HepG2 (cell line): ENCODE data around the gene LEAP2. TPM values are rescaled to one million over a fixed set of nuclear protein-coding genes. Genes with fewer than 3 reads are reported as not detected.

Source experiments
- ATAC-seq: fragments of 200-7000 bp; cut with Tn5 transposase; 3 replicates; pipeline ENCODE4 v1.9.1; 2020; ENCODE audit warnings: mild to moderate bottlenecking, moderate library complexity
- BruUV-seq: library from RNA; stranded (reverse); fragments of 400-500 nt; replicated peaks from 2 replicates; lab custom pipeline; 2021; lab: Mats Ljungman, UMichigan
- CTCF ChIA-PET: fragments of 300-600 bp; formaldehyde crosslinking; extraction: SDS; loops from one replicate; lab custom pipeline; 2021; ENCODE audit warnings: low total read pairs, inconsistent platforms, low intra/inter-chr PET ratio; lab: Yijun Ruan, JAX
- POLR2A ChIA-PET: fragments of 350-600 bp; sonication (Branson Sonifier 250); formaldehyde crosslinking; loops from one replicate; lab custom pipeline; 2020; ENCODE audit warnings: antibody characterized with exemption, inconsistent platforms; lab: Yijun Ruan, JAX
- DNase-seq: peaks from one replicate; pipeline ENCODE4 v3.0.0-alpha.2; 2015; ENCODE audit warnings: low spot score
- FAIRE-seq: peaks from 3 replicates; lab custom pipeline; 2011; peaks lifted over from hg19 to GRCh38; lab: Jason Lieb, UNC
- H2AFZ ChIP-seq: one replicate; pipeline ENCODE4 v1.6.1; 2011; ENCODE audit warnings: low read length, inconsistent platforms
- H3K27ac ChIP-seq: fragments of 300-600 bp; 3 replicates; pipeline ENCODE4 v1.8.0; 2011; ENCODE audit warnings: mixed run types, mild to moderate bottlenecking, mixed read lengths, low read length, inconsistent platforms; ENCODE audit not compliant: insufficient read depth; ENCODE audit errors: extremely low read length
- H3K27me3 ChIP-seq, 2 experiments: fragments of 200-600 bp in 1 of 2; 2 replicates in 1 of 2; 3 replicates in 1 of 2; pipeline versions ENCODE4 v1.6.0 to v1.8.0; 2011; ENCODE audit warnings: low read length in 2 of 2, mild to moderate bottlenecking in 2 of 2, moderate library complexity in 2 of 2, inconsistent platforms in 1 of 2; ENCODE audit not compliant: insufficient read depth in 2 of 2, control insufficient read depth in 1 of 2
- H3K36me3 ChIP-seq, 2 experiments: fragments of 200-600 bp in 1 of 2; replicated peaks in 1 of 2; 2 replicates in 1 of 2; 3 replicates in 1 of 2; pipeline versions ENCODE4 v1.5.1 to v1.8.0; 2011; ENCODE audit warnings: low read length in 2 of 2, inconsistent platforms in 1 of 2; ENCODE audit not compliant: insufficient read depth in 2 of 2, control insufficient read depth in 1 of 2
- H3K4me1 ChIP-seq: 2 replicates; pipeline ENCODE4 v1.5.1; 2012; ENCODE audit warnings: low read length, inconsistent platforms; ENCODE audit not compliant: insufficient read depth
- H3K4me2 ChIP-seq: 2 replicates; pipeline ENCODE4 v1.6.0; 2011; ENCODE audit warnings: low read depth, low read length, inconsistent platforms
- H3K4me3 ChIP-seq, 3 experiments: fragments of 200-600 bp in 1 of 3; sonication (generic), shearing (Covaris generic) in 1 of 3; replicated peaks in 1 of 3; 2 replicates each; pipeline ENCODE4 v1.5.1; 2011 to 2016; ENCODE audit warnings: low read length in 3 of 3, inconsistent platforms in 2 of 3, low read depth in 2 of 3, mild to moderate bottlenecking in 2 of 3, control low read depth in 1 of 3, mixed read lengths in 1 of 3; ENCODE audit not compliant: insufficient read depth in 1 of 3
- H3K79me2 ChIP-seq: one replicate; pipeline ENCODE4 v1.6.1; 2011; ENCODE audit warnings: low read length, inconsistent platforms; ENCODE audit not compliant: insufficient read depth
- H3K9ac ChIP-seq: 2 replicates; pipeline ENCODE4 v1.6.0; 2011; ENCODE audit warnings: mild to moderate bottlenecking, low read depth, low read length, inconsistent platforms; ENCODE audit not compliant: insufficient read depth
- H3K9me3 ChIP-seq: 2 replicates; pipeline ENCODE4 v1.5.1; 2012; ENCODE audit warnings: mild to moderate bottlenecking, low read length
- H4K20me1 ChIP-seq: 2 replicates; pipeline ENCODE4 v1.6.0; 2011; ENCODE audit warnings: inconsistent platforms, mild to moderate bottlenecking, low read length, moderate library complexity; ENCODE audit not compliant: insufficient read depth
- AHR ChIP-seq: IDR thresholded peaks from 2 replicates; pipeline ENCODE4 v1.6.1; 2018; ENCODE audit warnings: missing genetic modification reagents, missing compliant biosample characterization
- ARID2 ChIP-seq: sonication (generic); formaldehyde crosslinking; IDR thresholded peaks from 2 replicates; pipeline ENCODE4 v1.8.1; 2022; ENCODE audit warnings: mild to moderate bottlenecking, missing genetic modification reagents, borderline replicate concordance
- ATF7 ChIP-seq, 2 experiments: fragments of 450-650 bp in 1 of 2; sonication (generic) in 1 of 2; formaldehyde crosslinking in 1 of 2; IDR thresholded peaks; 2 replicates each; pipeline versions ENCODE4 v1.4.0 to v1.6.1; 2016 to 2020; ENCODE audit warnings: antibody characterized with exemption in 1 of 2, mild to moderate bottlenecking in 1 of 2, missing genetic modification reagents in 1 of 2
- HNRNPLL ChIP-seq: fragments of 200-400 bp; formaldehyde crosslinking; IDR thresholded peaks from 2 replicates; pipeline ENCODE4 v1.6.1; 2017; ENCODE audit warnings: mild to moderate bottlenecking, low read depth, low read length; ENCODE audit not compliant: poor library complexity, severe bottlenecking
- ISX ChIP-seq: sonication (generic); formaldehyde crosslinking; conservative IDR thresholded peaks from 2 replicates; pipeline ENCODE4 v1.5.0; 2020; ENCODE audit warnings: missing genetic modification reagents
- SIN3A ChIP-seq: IDR thresholded peaks from 2 replicates; pipeline ENCODE4 v1.6.1; 2011; ENCODE audit warnings: low read depth, mild to moderate bottlenecking, control low read depth, low read length, borderline replicate concordance
- SMAD3 ChIP-seq: sonication (generic); formaldehyde crosslinking; IDR thresholded peaks from 2 replicates; pipeline ENCODE4 v1.4.0; 2020; ENCODE audit warnings: missing genetic modification reagents
- SP4 ChIP-seq: sonication (generic); formaldehyde crosslinking; IDR thresholded peaks from 2 replicates; pipeline ENCODE4 v1.8.1; 2023; ENCODE audit warnings: mild to moderate bottlenecking, missing genetic modification reagents
- TRAFD1 ChIP-seq: sonication (generic); formaldehyde crosslinking; IDR thresholded peaks from 2 replicates; pipeline ENCODE4 v1.5.1; 2020; ENCODE audit warnings: missing genetic modification reagents, mild to moderate bottlenecking, borderline replicate concordance
- TSC22D2 ChIP-seq: sonication (generic); formaldehyde crosslinking; IDR thresholded peaks from 2 replicates; pipeline ENCODE4 v1.5.1; 2020; ENCODE audit warnings: missing genetic modification reagents, mild to moderate bottlenecking, borderline replicate concordance
- ZBTB1 ChIP-seq: sonication (generic); formaldehyde crosslinking; IDR thresholded peaks from 2 replicates; pipeline ENCODE4 v1.4.0; 2020; ENCODE audit warnings: missing genetic modification reagents, borderline replicate concordance
- ZFP36L1 ChIP-seq: sonication (generic); formaldehyde crosslinking; IDR thresholded peaks from 2 replicates; pipeline ENCODE4 v1.8.0; 2022; ENCODE audit warnings: mild to moderate bottlenecking, missing genetic modification reagents, moderate library complexity
- ZNF253 ChIP-seq: sonication (generic); formaldehyde crosslinking; IDR thresholded peaks from 2 replicates; pipeline ENCODE4 v1.8.0; 2022; ENCODE audit warnings: mild to moderate bottlenecking, missing genetic modification reagents, borderline replicate concordance
- ZNF274 ChIP-seq: sonication (generic); formaldehyde crosslinking; IDR thresholded peaks from 2 replicates; pipeline ENCODE4 v1.5.1; 2020; ENCODE audit warnings: mild to moderate bottlenecking, missing genetic modification reagents
- ZNF790 ChIP-seq: sonication (generic); formaldehyde crosslinking; IDR thresholded peaks from 2 replicates; pipeline ENCODE4 v1.8.0; 2022; ENCODE audit warnings: missing genetic modification reagents, mild to moderate bottlenecking, borderline replicate concordance
- WGBS: methylation state at CpG from one replicate; pipeline ENCODE4 v1.1.6; 2017; ENCODE audit warnings: low lambda C conversion rate; 5-methylcytosine and 5-hydroxymethylcytosine counted together
- in situ Hi-C: cut with HindIII; loops from 2 replicates; pipeline ENCODE4 v1.10.0; 2017; ENCODE audit warnings: low pct_unique_long_range_greater_than_20kb; ENCODE audit not compliant: extremely low pct_ligation_motif_present
- intact Hi-C: fragments of 100-400 bp; cut with micrococcal nuclease; formaldehyde crosslinking; loops from one replicate; pipeline ENCODE4 v1.10.0; 2022; ENCODE audit not compliant: unreplicated experiment
- polyA plus RNA-seq, 8 experiments: library from polyadenylated mRNA; depleted of rRNA in 3 of 8; stranded (reverse) in 7 of 8; unstranded in 1 of 8; fragments of >200 nt; fragmentation: Illumina TruSeq in 4 of 8; extraction: Trizol in 4 of 8; gene quantifications; 2 replicates each; pipeline versions ENCODE4 v1.2.1 to v1.2.3, GENCODE V29; 2011 to 2016; ENCODE audit warnings: low read depth in 4 of 8, missing spikeins in 1 of 8, mixed read lengths in 1 of 8; ENCODE audit not compliant: insufficient read depth in 1 of 8
- total RNA-seq, 5 experiments: library from RNA; depleted of rRNA; stranded (reverse); fragments of >200 nt; fragmentation: Illumina TruSeq; extraction: Trizol; gene quantifications; 2 replicates each; pipeline ENCODE4 v1.2.3, GENCODE V29; 2016; ENCODE audit warnings: low read depth in 1 of 5
- TF ChIP-seq, protein P1 (sequence below): IDR thresholded peaks from 2 replicates; pipeline ENCODE4 v1.6.1; 2016; ENCODE audit warnings: mild to moderate bottlenecking

The LEAP2 gene
- total and polyA plus RNA-seq, 2 of the 13 experiments (the other 11 are each of a cell fraction or from before 2014, with no cell fraction given): 23.9 to 51.9 TPM

DNA sequence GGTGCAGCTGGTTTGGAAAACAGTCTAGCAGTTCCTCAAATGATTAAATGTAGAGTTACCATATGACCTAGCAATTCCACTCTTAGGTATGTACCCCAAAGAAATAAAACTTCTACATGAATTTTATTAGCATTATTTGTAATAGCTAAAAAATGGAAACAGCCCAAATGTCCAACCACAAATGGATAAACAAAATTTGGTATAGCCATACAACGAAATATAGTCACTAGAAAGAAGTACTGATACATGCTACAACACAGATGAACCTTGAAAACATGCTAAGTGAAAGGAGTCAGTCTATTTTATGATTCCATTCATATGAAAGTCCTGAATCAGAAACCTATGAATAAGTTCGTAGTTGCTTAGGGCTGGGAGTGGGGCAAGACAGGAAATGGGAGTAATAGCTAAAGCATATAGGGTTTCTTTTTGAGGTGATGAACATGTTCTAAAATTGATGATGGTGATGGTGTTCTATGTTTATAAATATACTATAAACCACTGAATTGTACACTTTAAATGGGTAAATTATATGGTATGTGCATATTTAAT lies 13.5 kb upstream of the LEAP2 start:
- DNase-seq (no peak), FAIRE-seq (no peak), ATAC-seq (no peak)
- Histone ChIP-seq H3K4me2 (no peak overlapping the region), H3K4me1 (peaks cover 16% of the 10 kb centered on the region), H3K9ac (no peak overlapping the region), H2AFZ (no peak overlapping the region), H3K79me2 (no peaks in the 10 kb centered on the region), H4K20me1 (no peaks in the 10 kb centered on the region), H3K9me3 (no peaks in the 10 kb centered on the region), H3K36me3 (no peaks in the 10 kb centered on the region), H3K27me3 (no peaks in the 10 kb centered on the region; a peak in 1 of 5 replicates), H3K4me3 (no peak overlapping the region), H3K27ac (no peak overlapping the region)
- POLR2A ChIA-PET: interaction anchor here (1.4 kb wide), 1 partner anchor 21 kb away, joined by 5 read pairs; no protein-coding TSS in a partner anchor
- WGBS: 79% methylated on average over 2 of the region's 2 CpGs
- intact Hi-C loops: no loop called here
- TF ChIP-seq SP4 (CRISPR knock-in tag): no peak
- no peak for TF ChIP-seq TSC22D2 (CRISPR knock-in tag)
- no peak for TF ChIP-seq ZBTB1
- TF ChIP-seq TRAFD1 (CRISPR knock-in tag): no peak
- no peak for TF ChIP-seq ISX (CRISPR knock-in tag)
- TF ChIP-seq ARID2 (CRISPR knock-in tag): no peak
- no peak for TF ChIP-seq HNRNPLL
- no peak for TF ChIP-seq ZNF274 (CRISPR knock-in tag)
- no peak for TF ChIP-seq SIN3A
- TF ChIP-seq, protein P1, sequence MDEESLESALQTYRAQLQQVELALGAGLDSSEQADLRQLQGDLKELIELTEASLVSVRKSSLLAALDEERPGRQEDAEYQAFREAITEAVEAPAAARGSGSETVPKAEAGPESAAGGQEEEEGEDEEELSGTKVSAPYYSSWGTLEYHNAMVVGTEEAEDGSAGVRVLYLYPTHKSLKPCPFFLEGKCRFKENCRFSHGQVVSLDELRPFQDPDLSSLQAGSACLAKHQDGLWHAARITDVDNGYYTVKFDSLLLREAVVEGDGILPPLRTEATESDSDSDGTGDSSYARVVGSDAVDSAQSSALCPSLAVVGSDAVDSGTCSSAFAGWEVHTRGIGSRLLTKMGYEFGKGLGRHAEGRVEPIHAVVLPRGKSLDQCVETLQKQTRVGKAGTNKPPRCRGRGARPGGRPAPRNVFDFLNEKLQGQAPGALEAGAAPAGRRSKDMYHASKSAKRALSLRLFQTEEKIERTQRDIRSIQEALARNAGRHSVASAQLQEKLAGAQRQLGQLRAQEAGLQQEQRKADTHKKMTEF: no peak
- no peak for TF ChIP-seq SMAD3 (CRISPR knock-in tag)
- no peak for TF ChIP-seq AHR (CRISPR knock-in tag)
- TF ChIP-seq ATF7 (IDR thresholded peaks at IDR 0.05): no peak
- TF ChIP-seq ATF7 (CRISPR knock-in tag; IDR thresholded peaks at IDR 0.05): no peak
- TF ChIP-seq ZNF253 (CRISPR knock-in tag): no peak
- TF ChIP-seq ZFP36L1 (CRISPR knock-in tag): no peak
- TF ChIP-seq ZNF790: no peak
- CTCF ChIA-PET: no interaction called here
- no TSS peak for BruUV-seq
- in situ Hi-C loops: no loop called here
